HFF-Myc (cell line): Measurements from ENCODE around the gene AP1S3.
A peak's percentile ranks its signal among the peaks of the same experiment; 100 is the strongest.

ENCODE experiments used
- DNase-seq: peaks from one replicate; pipeline ENCODE4 v3.0.0-alpha.2; 2011; ENCODE audit warnings: low read depth; ENCODE audit errors: extremely low read depth
- H3K4me3 ChIP-seq: replicated peaks from 2 replicates; pipeline ENCODE4 v1.5.1; 2011; ENCODE audit warnings: low read depth, mild to moderate bottlenecking, control low read depth, low read length
- TF ChIP-seq, protein P1 (sequence below): IDR thresholded peaks from 2 replicates; pipeline ENCODE4 v1.5.1; 2012; ENCODE audit warnings: mild to moderate bottlenecking, low read depth, low read length, control low read depth; ENCODE audit errors: missing control alignments

AP1S3 gene

DNA sequence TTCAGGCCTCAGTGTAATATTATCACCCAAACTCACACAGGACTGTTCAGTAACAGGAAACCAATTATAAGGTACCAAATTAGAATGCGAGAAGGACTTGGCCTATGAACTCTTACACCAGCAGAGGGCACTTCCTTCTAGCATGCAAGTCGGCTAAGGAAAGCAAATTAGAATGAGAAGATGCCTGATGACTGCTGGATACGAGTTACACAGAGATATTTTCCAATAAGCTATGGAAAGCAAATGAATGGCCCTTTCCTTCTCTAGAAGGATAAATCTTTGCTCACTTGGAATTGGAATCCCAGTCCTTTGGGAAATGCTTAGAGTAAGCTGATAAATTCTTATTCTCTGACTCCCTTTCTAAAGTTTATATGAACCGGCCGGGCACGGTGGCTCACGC lies 109.8 kb downstream of the AP1S3 start:
- H3K4me3 ChIP-seq: no peak overlapping the region
- peak; percentile 62 for DNase-seq
- TF ChIP-seq, protein P1, sequence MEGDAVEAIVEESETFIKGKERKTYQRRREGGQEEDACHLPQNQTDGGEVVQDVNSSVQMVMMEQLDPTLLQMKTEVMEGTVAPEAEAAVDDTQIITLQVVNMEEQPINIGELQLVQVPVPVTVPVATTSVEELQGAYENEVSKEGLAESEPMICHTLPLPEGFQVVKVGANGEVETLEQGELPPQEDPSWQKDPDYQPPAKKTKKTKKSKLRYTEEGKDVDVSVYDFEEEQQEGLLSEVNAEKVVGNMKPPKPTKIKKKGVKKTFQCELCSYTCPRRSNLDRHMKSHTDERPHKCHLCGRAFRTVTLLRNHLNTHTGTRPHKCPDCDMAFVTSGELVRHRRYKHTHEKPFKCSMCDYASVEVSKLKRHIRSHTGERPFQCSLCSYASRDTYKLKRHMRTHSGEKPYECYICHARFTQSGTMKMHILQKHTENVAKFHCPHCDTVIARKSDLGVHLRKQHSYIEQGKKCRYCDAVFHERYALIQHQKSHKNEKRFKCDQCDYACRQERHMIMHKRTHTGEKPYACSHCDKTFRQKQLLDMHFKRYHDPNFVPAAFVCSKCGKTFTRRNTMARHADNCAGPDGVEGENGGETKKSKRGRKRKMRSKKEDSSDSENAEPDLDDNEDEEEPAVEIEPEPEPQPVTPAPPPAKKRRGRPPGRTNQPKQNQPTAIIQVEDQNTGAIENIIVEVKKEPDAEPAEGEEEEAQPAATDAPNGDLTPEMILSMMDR: peak; percentile 59

DNA sequence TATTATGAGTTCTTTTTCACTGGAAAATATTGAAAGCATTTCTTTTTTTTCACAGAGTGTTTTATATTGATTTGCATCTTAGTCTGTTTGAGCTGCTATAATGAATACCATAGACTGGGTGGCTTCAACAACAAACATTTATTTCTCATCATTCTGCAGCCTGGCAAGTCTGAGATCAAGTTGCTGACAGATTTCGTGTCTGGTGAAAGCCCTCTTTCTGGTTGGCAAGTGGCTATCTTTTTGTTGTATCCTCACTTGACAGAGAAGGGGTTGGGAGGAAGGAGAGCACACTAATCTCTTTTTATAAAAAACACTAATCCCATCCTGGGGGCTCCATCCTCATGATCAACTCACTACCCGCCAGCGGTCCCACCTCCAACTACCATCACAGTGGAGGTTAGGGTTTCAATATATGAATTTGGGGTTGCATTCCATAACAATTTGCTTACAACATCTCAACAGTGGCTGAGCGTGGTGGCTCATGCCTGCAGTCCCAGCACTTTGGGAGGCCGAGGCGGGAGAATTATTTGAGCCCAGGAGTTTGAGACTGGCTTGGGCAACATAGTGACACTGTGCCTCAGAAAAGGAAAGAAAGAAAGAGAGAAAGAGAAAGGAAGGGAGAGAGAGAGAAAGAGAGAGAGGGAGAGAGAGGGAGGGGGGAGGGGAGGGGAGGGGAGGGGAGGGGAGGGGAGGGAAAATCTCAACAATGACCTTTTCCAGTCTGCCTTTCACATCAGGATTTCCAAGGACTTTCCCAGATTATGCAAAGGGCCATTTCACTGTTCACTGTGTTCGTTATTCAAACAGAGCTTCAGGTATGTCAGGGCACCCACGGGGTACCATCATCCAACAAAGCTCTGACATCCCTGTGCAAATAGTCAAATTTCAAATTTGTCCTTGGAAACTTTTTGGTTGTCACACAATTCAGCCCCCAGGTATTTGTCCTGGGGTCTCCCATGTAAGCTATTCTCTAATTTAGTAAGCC lies 111.1 kb downstream of the AP1S3 start:
- no peak overlapping the region for H3K4me3 ChIP-seq
- DNase-seq: no peak
- TF ChIP-seq, protein P1: no peak

DNA sequence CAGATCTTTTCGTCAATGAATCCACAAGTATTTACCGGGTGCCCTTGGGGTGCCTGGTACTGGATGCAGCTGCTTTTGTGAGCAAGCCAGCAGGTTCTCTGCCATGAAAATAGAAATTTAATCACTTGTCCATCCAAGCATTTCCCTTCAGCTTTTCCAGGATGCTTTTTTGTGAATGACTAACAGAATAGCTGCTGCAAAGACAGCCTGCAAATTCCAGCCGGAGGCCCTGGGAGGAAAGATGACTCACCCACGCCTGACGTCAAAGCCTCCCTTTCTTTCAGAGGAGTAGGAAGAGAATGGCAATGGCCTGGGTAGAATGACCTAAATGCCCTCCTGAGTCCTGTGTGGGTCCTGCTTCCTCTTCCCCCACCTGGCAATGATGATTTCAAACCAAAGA lies 111.9 kb downstream of the AP1S3 start:
- H3K4me3 ChIP-seq: no peak overlapping the region
- peak; percentile 94 for DNase-seq

DNA sequence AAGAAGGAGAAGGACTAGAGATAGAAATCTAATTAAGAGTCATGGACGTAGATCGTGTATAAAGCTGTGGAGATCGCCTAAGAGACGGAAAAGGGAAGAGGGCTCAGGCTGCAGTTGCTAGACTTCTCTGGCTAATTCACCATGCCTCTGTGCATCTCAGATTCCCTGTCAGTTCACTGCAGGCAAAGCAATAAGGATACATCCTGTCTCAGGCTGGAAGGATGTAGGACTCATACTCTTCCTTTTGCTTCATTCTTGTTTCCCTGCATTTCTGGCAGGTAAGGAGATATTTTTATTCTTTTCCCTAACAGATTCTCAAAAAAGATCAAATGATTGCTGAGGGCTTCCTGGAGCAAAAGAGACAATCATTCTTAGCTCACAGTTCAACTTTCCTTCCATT lies 112.5 kb downstream of the AP1S3 start:
- H3K4me3 ChIP-seq: no peak overlapping the region
- no peak for DNase-seq
- TF ChIP-seq, protein P1: no peak

More for the DNA sequence above, 111.9 kb downstream of the AP1S3 start:
- TF ChIP-seq, protein P1: no peak

DNA sequence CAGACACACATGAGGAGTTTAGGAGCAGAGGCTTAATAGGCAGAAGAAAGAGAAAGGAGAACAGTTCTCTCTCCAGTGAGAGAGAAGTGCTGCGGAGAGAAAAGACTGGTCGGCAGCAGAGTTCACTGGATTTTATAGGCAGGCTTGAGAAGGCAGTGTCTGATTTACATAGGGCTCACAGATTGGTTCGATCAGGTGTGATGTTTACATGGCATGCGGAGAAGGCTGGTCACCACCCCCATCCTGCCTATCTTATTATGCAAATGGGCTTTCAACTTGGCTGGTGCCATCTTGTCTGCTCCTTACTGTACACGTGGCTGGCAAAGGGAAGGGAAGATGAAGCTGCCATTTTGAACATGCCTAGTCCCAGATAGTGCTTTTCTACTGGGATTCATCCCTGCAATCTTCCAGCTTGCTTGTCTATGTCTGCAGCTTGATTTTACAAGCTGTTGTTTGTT lies 113.4 kb downstream of the AP1S3 start:
- TF ChIP-seq, protein P1: no peak
- no peak for DNase-seq
- no peak overlapping the region for H3K4me3 ChIP-seq

DNA sequence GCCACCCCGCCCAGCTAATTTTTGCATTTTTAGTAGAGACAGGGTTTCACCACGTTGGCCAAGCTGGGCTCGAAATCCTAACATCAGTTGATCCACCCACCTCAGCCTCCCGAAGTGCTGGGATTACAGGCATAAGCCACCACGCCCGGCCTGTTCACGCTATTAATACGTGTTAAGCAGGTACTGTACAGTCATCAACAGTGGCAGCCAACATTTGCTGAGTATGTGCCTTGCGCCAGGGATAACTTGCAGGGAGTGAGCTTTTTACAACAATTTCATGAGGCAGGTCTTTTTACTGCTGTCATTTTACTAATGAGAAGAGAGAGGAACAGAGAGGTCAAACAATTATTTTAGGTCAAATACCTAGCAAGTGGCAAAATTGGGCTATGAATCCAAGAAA lies 115.2 kb downstream of the AP1S3 start:
- TF ChIP-seq, protein P1: no peak
- no peak for DNase-seq
- H3K4me3 ChIP-seq: no peak overlapping the region
